HG03025 (cell line): ENCODE data around the gene TCEAL6.
"Not testable (repeated sequence)": the region's sequence is repeated elsewhere in the genome, so short reads cannot be mapped to it uniquely, and the experiment has no call there.

Experiments
- ATAC-seq: cut with Tn5 transposase; IDR thresholded peaks from one replicate; pipeline ENCODE4 v1.9.1; 2021; ENCODE audit warnings: mild to moderate bottlenecking, moderate library complexity; ENCODE audit not compliant: unreplicated experiment, low FRiP score

TCEAL6 gene

DNA sequence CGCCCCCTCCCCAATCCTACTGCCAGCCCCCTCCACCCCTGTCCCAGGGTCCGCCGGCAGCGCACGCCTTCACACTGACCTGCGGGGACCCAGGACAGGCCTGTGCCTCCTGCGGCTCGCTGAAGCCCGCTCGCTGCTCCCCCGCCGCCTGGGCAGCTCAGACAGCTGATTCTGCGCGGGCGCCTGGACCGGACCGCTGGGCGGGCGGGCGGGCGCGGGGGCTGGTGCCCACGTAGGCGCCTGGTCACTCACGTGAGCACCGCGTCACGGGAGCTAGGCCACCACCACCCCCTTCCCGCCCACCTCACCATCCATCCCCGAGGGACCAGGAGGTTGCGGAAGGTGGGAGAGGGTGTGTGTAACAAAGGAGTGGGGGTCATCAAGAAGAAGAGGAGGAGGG, at the start of gene TCEAL6:
Gene TCEAL6, minus strand, starts transcription at position 208 of the 400 bp plus-strand sequence.
- not testable (repeated sequence) for ATAC-seq

DNA sequence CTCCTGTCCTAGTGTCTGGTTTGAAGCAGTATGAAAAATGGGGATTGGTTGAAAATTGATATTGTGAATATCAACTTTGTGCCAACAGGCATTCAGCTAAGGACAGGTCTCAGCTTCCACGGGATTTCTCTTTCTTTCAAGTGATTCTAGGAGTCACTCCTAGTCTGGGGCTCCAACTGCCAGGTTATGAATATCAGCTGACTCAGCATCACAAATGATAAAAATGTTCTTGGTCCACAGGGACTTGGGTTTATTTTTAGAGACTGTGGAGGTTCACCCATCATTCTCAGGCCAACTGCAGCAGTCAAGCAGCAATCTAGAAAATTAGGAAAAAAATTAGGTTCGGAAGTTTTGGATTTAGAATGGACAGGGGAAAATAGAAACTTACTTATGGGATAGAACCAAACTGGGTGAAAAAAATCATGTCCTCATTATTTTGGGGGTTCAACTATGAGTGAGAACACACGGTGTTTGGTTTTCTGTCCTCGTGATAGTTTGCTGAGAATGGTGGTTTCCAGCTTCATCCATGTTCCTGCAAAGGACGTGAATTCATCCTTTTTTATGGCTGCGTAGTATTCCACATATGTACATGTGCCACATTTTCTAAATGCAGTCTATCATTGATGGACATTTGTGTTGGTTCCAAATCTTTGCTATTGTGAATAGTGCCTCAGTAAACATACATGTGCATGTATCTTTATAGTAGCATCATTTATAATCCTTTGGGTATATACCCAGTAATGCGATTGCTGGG, 43.9 kb upstream of the TCEAL6 start:
- ATAC-seq, result no peak

- no peak for ATAC-seq
These were observed 13.5 kb upstream of the TCEAL6 start, which contains the start of gene BEX5 for GRCh38 chrX:102155806-102156179. Gene BEX5 (minus strand): TSS chrX:102155977. CDS start chrX:102154265, 1,712 bp downstream.

DNA sequence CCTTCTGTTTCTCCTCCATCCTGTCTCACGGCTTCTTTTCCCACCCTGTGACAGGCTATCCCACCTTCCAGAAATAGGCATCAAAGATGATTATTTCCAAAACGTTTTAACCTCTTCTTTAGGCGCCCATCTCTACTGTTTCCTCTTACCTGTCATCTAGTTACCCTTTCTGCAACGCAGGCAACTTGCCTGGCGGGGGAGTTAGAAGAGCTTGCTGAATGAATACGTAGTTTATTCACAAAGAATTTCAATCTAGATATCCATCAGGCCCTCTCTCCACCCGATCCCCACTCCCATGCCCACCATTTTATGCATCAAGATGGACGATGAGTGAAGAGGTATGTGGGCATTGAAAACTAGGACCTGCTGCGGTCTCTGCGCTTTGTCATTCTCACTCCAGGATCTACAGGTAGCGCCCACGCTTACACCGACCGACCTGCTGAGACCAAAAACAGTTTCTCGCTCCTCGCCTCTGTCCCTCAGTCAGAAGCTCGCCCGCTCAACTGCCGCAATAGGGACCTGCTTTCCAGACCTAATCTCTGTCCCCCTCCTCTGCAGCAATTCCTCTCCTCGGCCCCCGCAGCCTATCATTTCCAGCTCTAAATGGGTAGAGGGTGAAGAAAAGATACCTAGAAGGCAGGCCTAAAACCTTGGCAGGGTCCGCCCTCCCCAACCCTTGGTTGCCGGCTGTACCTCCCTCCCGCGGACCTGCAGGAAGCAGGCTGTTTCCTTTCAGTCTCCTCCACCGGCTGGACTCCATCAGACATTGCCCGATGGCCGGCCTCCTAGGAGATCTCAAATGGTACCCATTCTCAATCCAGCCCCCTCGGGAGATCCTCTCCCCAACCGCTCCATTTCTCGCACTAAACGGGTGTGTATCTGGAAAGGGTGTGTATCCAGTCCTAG, 12.9 kb upstream of the TCEAL6 start:
- ATAC-seq, result no peak

GRCh38 chrX:102154218-102154860, 12.1 kb upstream of the TCEAL6 start:
- ATAC-seq, result no peak

DNA sequence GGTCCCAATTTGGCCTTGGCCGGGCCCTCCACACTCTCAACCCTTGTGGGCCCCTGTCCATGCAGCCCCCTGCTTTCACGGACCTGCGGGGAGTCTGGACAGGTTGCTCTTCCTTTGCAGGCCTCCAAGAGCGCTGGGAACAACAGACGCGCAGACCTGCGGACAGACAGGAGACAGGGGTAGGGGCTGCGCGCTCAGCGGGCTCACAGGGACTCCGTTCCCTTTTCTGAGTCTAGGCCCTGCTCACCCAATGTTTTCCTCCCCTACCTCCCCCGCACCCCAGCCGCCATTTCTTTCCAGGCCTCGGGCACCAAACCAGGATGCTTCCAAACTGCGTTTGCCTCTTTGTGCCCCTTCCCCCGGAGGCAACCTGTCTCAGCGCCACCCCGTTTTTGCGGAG, 650 bp downstream of the TCEAL6 start:
- not testable (repeated sequence) for ATAC-seq

DNA sequence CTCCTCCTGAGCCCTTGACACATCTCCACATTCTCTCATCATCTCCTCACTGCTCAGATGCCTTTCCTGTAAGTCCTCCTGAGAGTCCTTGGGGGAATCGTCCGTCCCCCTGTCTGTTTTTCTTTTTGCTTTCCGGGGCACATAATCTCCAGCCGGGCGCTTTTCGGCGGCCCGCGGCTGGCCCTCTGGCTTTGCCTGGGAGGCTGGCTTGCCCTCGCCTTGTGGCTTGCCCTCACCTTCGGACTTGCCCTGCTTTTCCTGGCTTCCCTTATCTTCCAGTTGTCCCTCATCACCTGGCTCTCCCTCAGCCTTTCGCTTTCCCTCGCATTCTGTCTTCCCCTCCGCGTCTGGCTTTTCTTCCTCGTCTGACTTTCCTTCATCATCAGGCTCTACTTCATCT, 1.4 kb downstream of the TCEAL6 start:
- ATAC-seq, result not testable (repeated sequence)

GRCh38 chrX:102138064-102138463, 4.2 kb downstream of the TCEAL6 start:
- no peak for ATAC-seq

DNA sequence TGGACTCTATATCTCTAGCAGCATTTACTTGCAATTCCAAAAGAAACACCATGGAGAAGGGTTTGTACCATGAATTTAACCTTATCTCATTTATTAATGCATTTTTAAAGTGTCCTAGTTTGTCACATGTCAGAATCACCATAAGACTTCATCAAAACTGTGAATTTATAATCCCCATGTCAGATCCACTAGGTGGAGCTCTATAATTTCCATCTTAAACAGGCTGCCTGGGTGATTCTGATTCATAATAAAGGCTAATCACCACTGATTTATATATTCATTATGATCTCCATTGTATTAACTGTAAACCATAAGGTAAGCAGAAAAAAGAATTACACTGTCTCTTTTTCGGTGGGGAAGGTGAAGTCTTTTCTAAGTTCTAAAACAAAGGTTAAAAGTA, 12.8 kb downstream of the TCEAL6 start:
- no peak for ATAC-seq

GRCh38 chrX:102126863-102127262, 15.4 kb downstream of the TCEAL6 start:
- ATAC-seq, result no peak

DNA sequence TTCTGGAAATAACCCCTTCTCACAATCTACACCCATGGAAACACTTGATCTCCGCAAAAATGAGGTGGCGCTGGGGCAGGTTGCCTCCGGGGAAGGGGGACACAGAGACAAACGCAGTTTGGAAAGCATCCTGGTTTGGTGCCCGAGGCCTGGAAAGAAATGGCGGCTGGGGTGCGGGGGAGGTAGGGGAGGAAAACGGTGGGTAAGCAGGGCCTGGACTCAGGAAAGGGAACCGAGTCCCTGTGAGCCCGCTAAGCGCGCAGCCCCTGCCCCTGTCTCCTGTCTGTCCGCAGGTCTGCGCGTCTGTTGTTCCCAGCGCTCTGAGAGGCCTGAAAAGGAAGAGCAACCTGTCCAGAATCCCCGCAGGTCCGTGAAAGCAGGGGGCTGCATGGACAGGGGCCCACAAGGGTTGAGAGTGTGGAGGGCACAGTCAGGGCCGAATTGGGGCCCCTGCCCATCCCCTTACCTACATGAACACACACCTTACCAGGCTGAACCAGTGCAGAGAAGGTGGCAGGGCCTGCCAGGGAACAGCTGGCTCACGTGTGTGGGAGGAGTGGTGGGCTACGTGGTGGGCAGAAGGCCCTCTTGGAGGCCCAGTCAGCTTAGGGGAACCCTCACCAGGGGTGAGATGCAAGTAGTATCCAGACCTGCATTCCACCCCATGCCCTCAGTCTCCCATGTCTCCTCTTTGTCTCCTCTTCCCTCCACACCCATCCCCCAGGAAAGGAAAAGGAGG, 16.0 kb downstream of the TCEAL6 start:
- ATAC-seq, result not testable (repeated sequence)

- ATAC-seq, result not testable (repeated sequence)
These were observed 16.8 kb downstream of the TCEAL6 start, which contains the start of gene TCEAL2 for GRCh38 chrX:102125436-102125835. Gene TCEAL2 (plus strand): TSS chrX:102125679. CDS start chrX:102126831, 1,152 bp downstream.

DNA sequence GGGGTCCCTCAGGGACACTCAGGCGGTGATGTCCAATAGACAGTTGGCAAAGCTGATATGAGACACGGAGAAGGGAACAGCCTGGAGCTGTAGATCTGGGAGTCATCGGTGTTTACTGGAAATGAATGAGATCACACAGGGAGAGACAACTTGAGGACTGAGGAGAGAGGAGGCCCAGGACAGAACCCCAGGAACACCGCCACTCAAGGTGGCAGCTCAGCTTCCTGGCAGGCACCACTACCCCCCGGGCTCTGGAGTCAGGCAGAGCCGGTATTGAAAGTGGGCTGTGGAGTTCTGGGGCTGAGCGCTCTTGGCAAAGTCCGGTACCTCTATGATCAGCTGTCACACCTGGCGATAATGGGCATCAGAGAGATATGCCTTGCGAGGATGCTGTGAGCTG, 17.3 kb downstream of the TCEAL6 start:
- not testable (repeated sequence) for ATAC-seq

- no peak for ATAC-seq
These were observed 26.5 kb downstream of the TCEAL6 start for GRCh38 chrX:102115748-102116147.

- no peak for ATAC-seq
These were observed 28.9 kb downstream of the TCEAL6 start for GRCh38 chrX:102113367-102113766.
